Nephron progenitor cell (in vitro differentiated cells): ENCODE data around the gene NFE2.

Source experiments
- DNase-seq: peaks from one replicate; pipeline ENCODE4 v3.0.0; 2021
- H3K27ac Mint-ChIP-seq: 2 replicates; pipeline ENCODE4 v1.8.0; 2021; ENCODE audit warnings: mild to moderate bottlenecking, moderate library complexity, mixed read lengths
- H3K27me3 Mint-ChIP-seq: 2 replicates; pipeline ENCODE4 v1.8.0; 2021; ENCODE audit warnings: mild to moderate bottlenecking, low read depth, mixed read lengths; ENCODE audit not compliant: poor library complexity
- H3K36me3 Mint-ChIP-seq: 2 replicates; pipeline ENCODE4 v1.8.0; 2021; ENCODE audit warnings: low read depth, mixed read lengths
- H3K4me1 Mint-ChIP-seq: 2 replicates; pipeline ENCODE4 v1.8.0; 2021; ENCODE audit warnings: mixed read lengths
- H3K4me3 Mint-ChIP-seq: 2 replicates; pipeline ENCODE4 v1.8.0; 2021; ENCODE audit warnings: mild to moderate bottlenecking, moderate library complexity, mixed read lengths
- H3K9me3 Mint-ChIP-seq: 2 replicates; pipeline ENCODE4 v1.8.0; 2021; ENCODE audit warnings: mild to moderate bottlenecking, moderate library complexity, mixed read lengths
- CTCF ChIP-seq: fragments of 200-600 bp; sonication (generic); IDR thresholded peaks from 2 replicates; pipeline ENCODE4 v1.5.0; 2021; ENCODE audit warnings: antibody characterized with exemption

Gene NFE2

DNA sequence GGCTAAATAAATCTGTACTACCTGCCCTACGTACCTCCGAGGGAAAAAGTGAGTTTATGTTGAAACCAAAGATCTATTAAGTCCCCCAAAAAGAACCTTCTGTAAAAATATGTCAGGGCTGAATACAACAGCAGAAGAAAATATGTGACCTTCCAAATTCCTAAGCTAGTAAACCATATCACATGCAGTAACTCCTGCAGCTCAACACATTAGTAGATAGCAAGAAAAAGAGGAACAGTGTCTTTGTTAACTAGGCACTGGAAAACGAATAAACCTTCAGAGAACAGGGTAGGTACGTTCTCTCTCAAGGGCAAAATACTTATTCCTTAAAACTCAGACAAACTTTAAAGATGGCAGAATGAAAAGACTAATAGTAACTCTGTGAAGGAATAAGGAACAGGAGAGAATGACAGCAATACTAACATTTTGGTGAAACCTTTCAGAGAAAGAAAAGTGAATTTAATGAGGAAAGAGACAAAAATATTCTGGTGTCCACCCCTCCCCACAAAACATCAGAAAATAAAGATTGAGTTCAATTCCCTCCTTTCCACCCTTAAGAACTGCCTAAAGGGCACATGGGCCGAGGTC, 38.9 kb downstream of the NFE2 start:
- Mint-ChIP-seq H3K36me3 (peaks cover 33% of the 10 kb centered on the region), H3K27ac (peak overlapping the region; percentile 99), H3K27me3 (no peaks in the 10 kb centered on the region), H3K9me3 (no peaks in the 10 kb centered on the region), H3K4me1 (peaks cover 88% of the 10 kb centered on the region), H3K4me3 (peak overlapping the region; percentile 64)
- DNase-seq: no peak
- no peak for TF ChIP-seq CTCF

DNA sequence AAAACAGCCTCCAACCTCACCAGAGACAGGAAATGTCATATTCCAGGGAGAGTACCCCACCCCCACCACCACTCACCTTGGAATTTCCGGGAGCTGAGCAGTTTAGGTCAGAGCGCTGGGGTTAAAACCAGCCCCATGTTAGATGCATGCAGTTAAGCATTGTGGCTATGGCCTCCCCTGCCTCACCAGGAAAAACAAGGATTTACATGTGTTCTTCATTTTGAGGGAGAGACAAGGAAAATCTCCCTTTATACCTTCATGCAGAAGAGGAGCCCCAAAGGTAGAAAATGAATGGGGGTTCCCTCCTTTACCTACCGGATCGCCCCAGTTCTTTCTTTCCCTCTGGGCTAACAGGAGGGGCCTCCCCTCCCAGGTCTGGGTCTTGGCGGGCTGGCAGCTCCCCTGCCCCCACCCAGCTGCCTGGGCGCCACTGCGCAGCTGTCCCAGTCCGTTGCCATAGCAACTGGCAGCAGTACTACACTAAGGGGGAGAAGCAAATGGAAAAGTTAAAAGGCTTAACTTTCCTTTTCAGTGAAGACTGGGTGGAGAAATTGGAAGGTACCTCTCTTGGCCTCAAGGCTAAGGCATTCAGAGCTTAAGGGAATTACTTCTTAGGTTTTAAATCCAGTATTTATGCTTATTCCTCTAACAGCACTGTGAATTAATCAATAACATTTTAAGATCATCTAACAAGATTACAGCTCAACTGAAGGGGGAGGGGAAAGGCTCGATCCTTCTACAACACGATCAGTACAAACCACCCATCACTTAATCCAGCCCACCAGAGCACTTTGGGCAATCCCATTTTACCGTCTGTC, 41.4 kb downstream of the NFE2 start:
- Mint-ChIP-seq H3K9me3 (no peaks in the 10 kb centered on the region), H3K27me3 (no peaks in the 10 kb centered on the region), H3K4me1 (peaks cover 80% of the 10 kb centered on the region), H3K27ac (peak overlapping the region; percentile 100), H3K36me3 (peaks cover 32% of the 10 kb centered on the region), H3K4me3 (peak overlapping the region; percentile 81)
- no peak for TF ChIP-seq CTCF
- DNase-seq: peak; percentile 79

DNA sequence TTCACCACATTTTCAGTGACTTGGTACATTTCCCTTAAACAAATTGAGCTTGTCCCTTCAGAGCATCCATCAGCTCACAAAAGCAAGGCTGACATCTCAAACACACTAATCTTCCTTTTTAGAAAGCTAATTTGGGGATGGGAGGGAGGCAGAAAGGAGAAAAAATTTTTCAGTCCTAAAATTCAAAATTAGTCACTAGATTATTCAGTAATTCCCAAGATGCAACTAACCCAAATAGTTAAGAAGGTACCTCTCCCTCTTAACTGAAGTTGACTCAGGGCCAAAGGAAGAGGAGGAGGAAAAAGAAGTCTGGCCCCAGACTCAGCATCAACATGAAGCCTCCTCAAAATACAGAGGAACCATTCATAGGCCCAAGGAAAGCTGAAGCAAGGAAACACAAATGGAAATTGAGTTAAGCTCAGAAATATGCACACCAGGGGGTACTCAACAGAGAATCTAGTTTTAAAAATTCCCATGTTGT, 42.6 kb downstream of the NFE2 start:
- DNase-seq: no peak

DNA sequence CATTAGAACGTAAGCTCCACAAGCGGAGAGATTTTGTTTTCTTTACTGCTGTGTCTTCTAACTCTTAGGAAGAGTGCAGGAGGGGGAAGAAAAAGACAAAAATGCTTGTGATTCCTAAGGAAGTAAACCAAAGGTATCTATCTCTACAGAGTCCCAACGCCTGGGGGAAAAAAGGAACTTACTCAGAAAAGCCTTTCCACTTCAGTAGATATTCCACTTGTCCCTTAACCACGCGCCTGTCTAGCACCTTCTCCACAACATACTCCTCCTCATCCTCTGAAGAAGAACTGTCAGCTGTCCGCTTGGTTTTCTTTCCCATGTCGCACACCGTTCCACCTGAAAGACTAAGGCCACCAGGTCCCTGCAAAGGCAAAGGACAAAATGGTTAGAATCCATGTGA, 43.5 kb downstream of the NFE2 start:
- Mint-ChIP-seq H3K9me3 (no peaks in the 10 kb centered on the region), H3K27ac (peak overlapping the region; percentile 95)

More for the DNA sequence above, 42.6 kb downstream of the NFE2 start:
- no peak for TF ChIP-seq CTCF
- Mint-ChIP-seq H3K36me3 (peaks cover 39% of the 10 kb centered on the region), H3K9me3 (no peaks in the 10 kb centered on the region), H3K4me1 (peaks cover 73% of the 10 kb centered on the region), H3K27me3 (no peaks in the 10 kb centered on the region), H3K4me3 (peak overlapping the region; percentile 81), H3K27ac (peak overlapping the region; percentile 100)

DNA sequence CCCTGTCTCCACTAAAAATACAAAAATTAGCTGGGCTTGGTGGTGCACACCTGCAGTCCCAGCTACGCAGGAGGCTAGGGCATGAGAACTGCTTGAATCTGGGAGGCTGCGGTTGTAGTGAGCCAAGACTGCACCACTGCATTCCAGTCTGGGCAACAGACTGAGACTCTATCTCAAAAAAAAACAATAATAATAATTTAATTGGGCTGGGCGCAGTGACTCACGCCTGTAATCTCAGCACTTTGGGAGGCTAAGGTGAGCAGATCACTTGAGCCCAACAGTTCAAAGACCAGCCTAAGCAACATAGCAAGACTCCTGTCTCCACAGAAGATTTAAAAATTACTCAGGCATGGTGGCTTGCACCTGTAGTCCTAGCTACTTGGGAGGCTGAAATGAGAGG, 47.6 kb downstream of the NFE2 start:
- no peak overlapping the region for H3K27ac Mint-ChIP-seq
- no peak overlapping the region for H3K4me3 Mint-ChIP-seq
- H3K4me1 Mint-ChIP-seq: peaks cover 40% of the 10 kb centered on the region
- peaks cover 81% of the 10 kb centered on the region for H3K36me3 Mint-ChIP-seq
- no peaks in the 10 kb centered on the region for H3K27me3 Mint-ChIP-seq
- no peak for DNase-seq
- H3K9me3 Mint-ChIP-seq: no peaks in the 10 kb centered on the region
- no peak for TF ChIP-seq CTCF

More for the DNA sequence above, 43.5 kb downstream of the NFE2 start:
- Mint-ChIP-seq H3K27me3 (no peaks in the 10 kb centered on the region), H3K4me1 (peaks cover 64% of the 10 kb centered on the region), H3K36me3 (peaks cover 47% of the 10 kb centered on the region), H3K4me3 (peak overlapping the region; percentile 81)
- no peak for TF ChIP-seq CTCF
- no peak for DNase-seq
